HEK293 (cell line): Measurements from ENCODE around the gene MCOLN1.

Experiments used
- CTCF ChIA-PET: fragments of 350-600 bp; formaldehyde crosslinking; extraction: SDS; loops from one replicate; lab custom pipeline; 2021; ENCODE audit warnings: antibody characterized with exemption; lab: Yijun Ruan, JAX
- POLR2A ChIA-PET: fragments of 300-600 bp; formaldehyde crosslinking; extraction: SDS; loops from one replicate; lab custom pipeline; 2020; ENCODE audit warnings: antibody characterized with exemption, inconsistent platforms; lab: Yijun Ruan, JAX
- H3K27ac ChIP-seq: fragments of 200-500 bp; sonication (Bioruptor generic); 2 replicates; pipeline ENCODE4 v1.5.1; 2014; ENCODE audit warnings: low read depth, low read length, control low read depth, inconsistent platforms; ENCODE audit errors: extremely low read depth
- H3K36me3 ChIP-seq, 2 experiments: fragments of 200-500 bp in 1 of 2; sonication (Bioruptor generic) in 1 of 2; 1 replicate in 1 of 2; 2 replicates in 1 of 2; pipeline ENCODE4 v1.5.1; 2014 to 2017; ENCODE audit warnings: inconsistent platforms in 2 of 2, low read length in 2 of 2; ENCODE audit not compliant: control insufficient read depth in 2 of 2, insufficient read depth in 1 of 2
- H3K4me1 ChIP-seq: fragments of 200-500 bp; sonication (Bioruptor generic); 2 replicates; pipeline ENCODE4 v1.5.1; 2014; ENCODE audit warnings: mild to moderate bottlenecking, low read length, inconsistent platforms; ENCODE audit not compliant: control insufficient read depth, insufficient read depth
- H3K4me3 ChIP-seq: 2 replicates; pipeline ENCODE4 v1.5.1; 2011; ENCODE audit warnings: low read depth, mild to moderate bottlenecking, control low read depth, low read length, moderate library complexity
- H3K9me3 ChIP-seq: fragments of 200-500 bp; sonication (Bioruptor generic); 2 replicates; pipeline ENCODE4 v1.5.1; 2014; ENCODE audit warnings: low read depth, low read length, inconsistent platforms; ENCODE audit not compliant: control insufficient read depth, insufficient read depth
- EGR2 ChIP-seq: fragments of 450-650 bp; formaldehyde crosslinking; IDR thresholded peaks from 2 replicates; pipeline ENCODE4 v1.5.1; 2016; ENCODE audit warnings: low read depth, missing biosample characterization, missing genetic modification characterization
- GLIS1 ChIP-seq: fragments of 450-650 bp; formaldehyde crosslinking; IDR thresholded peaks from 2 replicates; pipeline ENCODE4 v1.5.1; 2016; ENCODE audit warnings: missing biosample characterization, missing genetic modification characterization
- IKZF3 ChIP-seq: fragments of 450-650 bp; IDR thresholded peaks from 2 replicates; pipeline ENCODE4 v1.5.0; 2018; ENCODE audit warnings: missing biosample characterization, mild to moderate bottlenecking, missing genetic modification characterization, moderate library complexity
- KLF10 ChIP-seq: fragments of 450-650 bp; IDR thresholded peaks from 2 replicates; pipeline ENCODE4 v1.5.1; 2018; ENCODE audit warnings: missing biosample characterization, mild to moderate bottlenecking, missing genetic modification characterization
- KLF8 ChIP-seq: fragments of 450-650 bp; formaldehyde crosslinking; IDR thresholded peaks from 2 replicates; pipeline ENCODE4 v1.5.1; 2016; ENCODE audit warnings: missing biosample characterization, missing genetic modification characterization
- KLF9 ChIP-seq: fragments of 450-650 bp; formaldehyde crosslinking; IDR thresholded peaks from 2 replicates; pipeline ENCODE4 v1.5.1; 2016; ENCODE audit warnings: missing biosample characterization, missing genetic modification characterization, low read depth
- SP2 ChIP-seq: fragments of 450-650 bp; formaldehyde crosslinking; IDR thresholded peaks from 2 replicates; pipeline ENCODE4 v1.5.1; 2016; ENCODE audit warnings: missing biosample characterization, missing genetic modification characterization
- YY1 ChIP-seq: fragments of 450-650 bp; formaldehyde crosslinking; IDR thresholded peaks from 2 replicates; pipeline ENCODE4 v1.5.1; 2018; ENCODE audit warnings: missing biosample characterization, missing genetic modification characterization
- YY2 ChIP-seq: fragments of 450-650 bp; formaldehyde crosslinking; IDR thresholded peaks from 2 replicates; pipeline ENCODE4 v1.5.1; 2016; ENCODE audit warnings: missing biosample characterization, missing genetic modification characterization
- ZFHX2 ChIP-seq: fragments of 450-650 bp; formaldehyde crosslinking; conservative IDR thresholded peaks from 2 replicates; pipeline ENCODE4 v1.5.1; 2016; ENCODE audit warnings: missing biosample characterization, missing genetic modification characterization
- ZNF211 ChIP-seq: fragments of 450-650 bp; formaldehyde crosslinking; IDR thresholded peaks from 2 replicates; pipeline ENCODE4 v1.5.1; 2016; ENCODE audit warnings: low read depth, missing biosample characterization, missing genetic modification characterization
- ZNF335 ChIP-seq: fragments of 450-650 bp; formaldehyde crosslinking; conservative IDR thresholded peaks from 2 replicates; pipeline ENCODE4 v1.5.1; 2016; ENCODE audit warnings: missing biosample characterization, missing genetic modification characterization
- ZNF37A ChIP-seq: fragments of 450-650 bp; IDR thresholded peaks from 2 replicates; pipeline ENCODE4 v1.5.1; 2018; ENCODE audit warnings: missing biosample characterization, missing genetic modification characterization
- ZNF433 ChIP-seq: fragments of 450-650 bp; formaldehyde crosslinking; IDR thresholded peaks from 2 replicates; pipeline ENCODE4 v1.5.1; 2016; ENCODE audit warnings: missing biosample characterization, missing genetic modification characterization, low read depth
- ZNF76 ChIP-seq: fragments of 450-650 bp; formaldehyde crosslinking; IDR thresholded peaks from 2 replicates; pipeline ENCODE4; 2016; ENCODE audit warnings: low read depth, missing biosample characterization, missing genetic modification characterization, borderline replicate concordance
- TF ChIP-seq, protein P1 (sequence below): fragments of 450-650 bp; formaldehyde crosslinking; IDR thresholded peaks from 2 replicates; pipeline ENCODE4 v1.5.1; 2016; ENCODE audit warnings: missing biosample characterization, missing genetic modification characterization
- TF ChIP-seq, protein P2 (sequence below): fragments of 450-650 bp; formaldehyde crosslinking; IDR thresholded peaks from 2 replicates; pipeline ENCODE4 v1.5.1; 2016; ENCODE audit warnings: missing biosample characterization, missing genetic modification characterization
- TF ChIP-seq, protein P3 (sequence below): fragments of 450-650 bp; formaldehyde crosslinking; IDR thresholded peaks from 2 replicates; pipeline ENCODE4 v1.5.1; 2016; ENCODE audit warnings: missing biosample characterization, missing genetic modification characterization
- TF ChIP-seq, protein P4 (sequence below): fragments of 450-650 bp; formaldehyde crosslinking; IDR thresholded peaks from 2 replicates; pipeline ENCODE4 v1.5.1; 2016; ENCODE audit warnings: missing biosample characterization, missing genetic modification characterization

The MCOLN1 gene

DNA sequence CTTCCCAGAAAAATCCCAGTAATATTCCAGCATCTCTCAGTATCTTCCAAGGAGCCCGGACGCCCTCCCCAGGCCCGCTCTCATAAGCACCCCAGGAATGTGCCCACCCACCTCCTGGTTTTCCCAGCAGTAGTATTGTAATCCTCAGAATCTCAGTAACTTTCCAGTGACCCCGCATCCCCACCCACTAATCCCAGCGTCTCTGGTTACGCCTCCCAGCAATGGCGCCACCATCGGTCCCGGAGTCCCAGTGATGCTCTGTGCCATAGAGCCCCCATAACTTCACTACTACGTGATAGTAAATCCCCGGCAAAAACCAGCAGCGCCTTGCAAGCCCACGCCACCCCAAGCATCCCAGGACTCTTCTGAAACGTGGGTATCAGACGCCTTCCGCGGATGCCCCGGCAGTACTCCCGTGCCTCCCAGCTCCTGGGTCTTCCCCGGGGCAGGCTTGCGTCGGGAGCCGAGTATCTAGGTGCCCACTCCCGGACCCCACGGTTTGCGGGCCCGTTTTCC, 12.2 kb downstream of the MCOLN1 start:
- Histone ChIP-seq H3K27ac (peak overlapping the region; percentile 39; the same call in 1 of the 2 replicates), H3K36me3 (peaks cover 0 to 17% of the 10 kb centered on the region in 2 experiments; a peak in 2 of 3 replicates), H3K4me1 (no peaks in the 10 kb centered on the region), H3K9me3 (no peaks in the 10 kb centered on the region), H3K4me3 (peak overlapping the region; percentile 82)
- ChIA-PET POLR2A (interaction anchor here (0.6 to 3.4 kb wide), 5 partner anchors 8 to 154 kb away, joined by 3 to 27 read pairs (median 4); partner anchors contain the start of genes MCOLN1 and ZNF358), CTCF (interaction anchor here (0.6 to 1.1 kb wide), 3 partner anchors 34 to 272 kb away, joined by 3 to 4 read pairs (median 3); no protein-coding TSS in a partner anchor)
- TF ChIP-seq, protein P1, sequence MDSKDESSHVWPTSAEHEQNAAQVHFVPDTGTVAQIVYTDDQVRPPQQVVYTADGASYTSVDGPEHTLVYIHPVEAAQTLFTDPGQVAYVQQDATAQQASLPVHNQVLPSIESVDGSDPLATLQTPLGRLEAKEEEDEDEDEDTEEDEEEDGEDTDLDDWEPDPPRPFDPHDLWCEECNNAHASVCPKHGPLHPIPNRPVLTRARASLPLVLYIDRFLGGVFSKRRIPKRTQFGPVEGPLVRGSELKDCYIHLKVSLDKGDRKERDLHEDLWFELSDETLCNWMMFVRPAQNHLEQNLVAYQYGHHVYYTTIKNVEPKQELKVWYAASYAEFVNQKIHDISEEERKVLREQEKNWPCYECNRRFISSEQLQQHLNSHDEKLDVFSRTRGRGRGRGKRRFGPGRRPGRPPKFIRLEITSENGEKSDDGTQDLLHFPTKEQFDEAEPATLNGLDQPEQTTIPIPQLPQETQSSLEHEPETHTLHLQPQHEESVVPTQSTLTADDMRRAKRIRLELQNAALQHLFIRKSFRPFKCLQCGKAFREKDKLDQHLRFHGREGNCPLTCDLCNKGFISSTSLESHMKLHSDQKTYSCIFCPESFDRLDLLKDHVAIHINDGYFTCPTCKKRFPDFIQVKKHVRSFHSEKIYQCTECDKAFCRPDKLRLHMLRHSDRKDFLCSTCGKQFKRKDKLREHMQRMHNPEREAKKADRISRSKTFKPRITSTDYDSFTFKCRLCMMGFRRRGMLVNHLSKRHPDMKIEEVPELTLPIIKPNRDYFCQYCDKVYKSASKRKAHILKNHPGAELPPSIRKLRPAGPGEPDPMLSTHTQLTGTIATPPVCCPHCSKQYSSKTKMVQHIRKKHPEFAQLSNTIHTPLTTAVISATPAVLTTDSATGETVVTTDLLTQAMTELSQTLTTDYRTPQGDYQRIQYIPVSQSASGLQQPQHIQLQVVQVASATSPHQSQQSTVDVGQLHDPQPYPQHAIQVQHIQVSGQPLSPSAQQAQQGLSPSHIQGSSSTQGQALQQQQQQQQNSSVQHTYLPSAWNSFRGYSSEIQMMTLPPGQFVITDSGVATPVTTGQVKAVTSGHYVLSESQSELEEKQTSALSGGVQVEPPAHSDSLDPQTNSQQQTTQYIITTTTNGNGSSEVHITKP (tag by site-specific recombination) = peak; percentile 86
- TF ChIP-seq ZNF335 (tag by site-specific recombination) (peak; percentile 39), ZNF433 (no peak), ZNF37A (tag by site-specific recombination) (no peak), GLIS1 (tag by site-specific recombination) (no peak), ZNF76 (tag by site-specific recombination) (peak; percentile 91), YY1 (tag by site-specific recombination) (0 out of 2 replicates have a peak, but pooled peaks have one; percentile 18), SP2 (tag by site-specific recombination) (peak; percentile 18), EGR2 (peak; percentile 67), KLF8 (peak; percentile 46), ZFHX2 (tag by site-specific recombination) (peak; percentile 73), KLF9 (tag by site-specific recombination) (peak; percentile 59), IKZF3 (tag by site-specific recombination) (peak; percentile 81), KLF10 (tag by site-specific recombination) (0 out of 2 replicates have a peak, but pooled peaks have one; percentile 22), ZNF211 (tag by site-specific recombination) (no peak), YY2 (tag by site-specific recombination) (peak; percentile 54; the same call in 1 of the 2 replicates)
- TF ChIP-seq, protein P2, sequence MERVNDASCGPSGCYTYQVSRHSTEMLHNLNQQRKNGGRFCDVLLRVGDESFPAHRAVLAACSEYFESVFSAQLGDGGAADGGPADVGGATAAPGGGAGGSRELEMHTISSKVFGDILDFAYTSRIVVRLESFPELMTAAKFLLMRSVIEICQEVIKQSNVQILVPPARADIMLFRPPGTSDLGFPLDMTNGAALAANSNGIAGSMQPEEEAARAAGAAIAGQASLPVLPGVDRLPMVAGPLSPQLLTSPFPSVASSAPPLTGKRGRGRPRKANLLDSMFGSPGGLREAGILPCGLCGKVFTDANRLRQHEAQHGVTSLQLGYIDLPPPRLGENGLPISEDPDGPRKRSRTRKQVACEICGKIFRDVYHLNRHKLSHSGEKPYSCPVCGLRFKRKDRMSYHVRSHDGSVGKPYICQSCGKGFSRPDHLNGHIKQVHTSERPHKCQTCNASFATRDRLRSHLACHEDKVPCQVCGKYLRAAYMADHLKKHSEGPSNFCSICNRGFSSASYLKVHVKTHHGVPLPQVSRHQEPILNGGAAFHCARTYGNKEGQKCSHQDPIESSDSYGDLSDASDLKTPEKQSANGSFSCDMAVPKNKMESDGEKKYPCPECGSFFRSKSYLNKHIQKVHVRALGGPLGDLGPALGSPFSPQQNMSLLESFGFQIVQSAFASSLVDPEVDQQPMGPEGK = peak; percentile 73; the same call in 1 of the 2 replicates
- TF ChIP-seq, protein P3, sequence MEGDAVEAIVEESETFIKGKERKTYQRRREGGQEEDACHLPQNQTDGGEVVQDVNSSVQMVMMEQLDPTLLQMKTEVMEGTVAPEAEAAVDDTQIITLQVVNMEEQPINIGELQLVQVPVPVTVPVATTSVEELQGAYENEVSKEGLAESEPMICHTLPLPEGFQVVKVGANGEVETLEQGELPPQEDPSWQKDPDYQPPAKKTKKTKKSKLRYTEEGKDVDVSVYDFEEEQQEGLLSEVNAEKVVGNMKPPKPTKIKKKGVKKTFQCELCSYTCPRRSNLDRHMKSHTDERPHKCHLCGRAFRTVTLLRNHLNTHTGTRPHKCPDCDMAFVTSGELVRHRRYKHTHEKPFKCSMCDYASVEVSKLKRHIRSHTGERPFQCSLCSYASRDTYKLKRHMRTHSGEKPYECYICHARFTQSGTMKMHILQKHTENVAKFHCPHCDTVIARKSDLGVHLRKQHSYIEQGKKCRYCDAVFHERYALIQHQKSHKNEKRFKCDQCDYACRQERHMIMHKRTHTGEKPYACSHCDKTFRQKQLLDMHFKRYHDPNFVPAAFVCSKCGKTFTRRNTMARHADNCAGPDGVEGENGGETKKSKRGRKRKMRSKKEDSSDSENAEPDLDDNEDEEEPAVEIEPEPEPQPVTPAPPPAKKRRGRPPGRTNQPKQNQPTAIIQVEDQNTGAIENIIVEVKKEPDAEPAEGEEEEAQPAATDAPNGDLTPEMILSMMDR (tag by site-specific recombination) = 0 out of 2 replicates have a peak, but pooled peaks have one; percentile 10
- TF ChIP-seq, protein P4, sequence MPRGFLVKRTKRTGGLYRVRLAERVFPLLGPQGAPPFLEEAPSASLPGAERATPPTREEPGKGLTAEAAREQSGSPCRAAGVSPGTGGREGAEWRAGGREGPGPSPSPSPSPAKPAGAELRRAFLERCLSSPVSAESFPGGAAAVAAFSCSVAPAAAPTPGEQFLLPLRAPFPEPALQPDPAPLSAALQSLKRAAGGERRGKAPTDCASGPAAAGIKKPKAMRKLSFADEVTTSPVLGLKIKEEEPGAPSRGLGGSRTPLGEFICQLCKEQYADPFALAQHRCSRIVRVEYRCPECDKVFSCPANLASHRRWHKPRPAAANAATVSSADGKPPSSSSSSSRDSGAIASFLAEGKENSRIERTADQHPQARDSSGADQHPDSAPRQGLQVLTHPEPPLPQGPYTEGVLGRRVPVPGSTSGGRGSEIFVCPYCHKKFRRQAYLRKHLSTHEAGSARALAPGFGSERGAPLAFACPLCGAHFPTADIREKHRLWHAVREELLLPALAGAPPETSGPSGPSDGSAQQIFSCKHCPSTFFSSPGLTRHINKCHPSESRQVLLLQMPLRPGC (tag by site-specific recombination) = 0 out of 2 replicates have a peak, but pooled peaks have one; percentile 22
